ENCODE data around the gene PAF1. TPM values are rescaled to one million over a fixed set of nuclear protein-coding genes. Genes with fewer than 3 reads are reported as not detected.

The PAF1 gene
- total RNA-seq, 1 donor, result 33.2 TPM

DNA sequence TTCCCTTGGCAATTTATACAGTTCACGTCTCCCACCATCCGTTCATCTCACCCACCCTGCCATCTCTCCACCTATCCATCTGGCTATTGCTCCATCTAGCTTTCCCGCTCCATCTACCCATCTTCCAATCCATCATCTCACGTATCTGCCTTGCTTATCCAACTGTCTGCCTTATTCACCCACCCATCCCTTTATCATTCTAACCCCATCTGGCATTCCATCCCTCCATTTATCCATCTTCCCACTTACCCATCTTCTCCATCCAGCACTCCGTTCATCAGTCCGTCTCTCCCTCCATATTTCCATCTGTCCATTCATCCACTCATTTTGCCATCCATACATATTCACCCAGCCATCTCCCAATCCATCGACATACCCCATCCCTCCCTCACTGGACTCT is 34.8 kb upstream of the PAF1 start:
- no peak overlapping the region for H3K4me3 ChIP-seq (ENCODE audit: low read depth, low read length)
- no peak for TF ChIP-seq CTCF (IDR thresholded peaks at IDR 0.05; ENCODE audit: insufficient read depth, low read depth, low read length)
- no peak for DNase-seq (ENCODE audit: low read depth)

DNA sequence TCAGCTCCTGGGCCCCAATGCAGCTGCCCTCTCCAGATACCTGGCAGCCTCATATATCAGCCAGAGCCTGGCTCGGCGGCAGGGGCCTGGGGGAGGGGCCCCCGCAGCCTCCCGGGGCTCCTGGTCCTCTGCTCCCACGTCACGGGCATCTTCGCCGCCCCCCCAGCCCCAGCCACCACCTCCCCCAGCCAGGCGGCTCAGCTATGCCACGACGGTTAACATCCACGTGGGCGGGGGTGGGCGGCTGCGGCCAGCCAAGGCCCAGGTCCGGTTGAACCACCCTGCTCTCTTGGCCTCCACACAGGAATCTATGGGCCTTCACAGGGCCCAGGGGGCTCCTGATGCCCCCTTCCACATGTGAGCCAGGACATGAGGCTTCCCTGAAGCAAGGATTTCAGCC is 34.0 kb upstream of the PAF1 start:
- DNase-seq (ENCODE audit: low read depth), result no peak
- no peak overlapping the region for H3K4me3 ChIP-seq (ENCODE audit: low read depth, low read length)
- TF ChIP-seq CTCF (IDR thresholded peaks at IDR 0.05; ENCODE audit: insufficient read depth, low read depth, low read length), result no peak

DNA sequence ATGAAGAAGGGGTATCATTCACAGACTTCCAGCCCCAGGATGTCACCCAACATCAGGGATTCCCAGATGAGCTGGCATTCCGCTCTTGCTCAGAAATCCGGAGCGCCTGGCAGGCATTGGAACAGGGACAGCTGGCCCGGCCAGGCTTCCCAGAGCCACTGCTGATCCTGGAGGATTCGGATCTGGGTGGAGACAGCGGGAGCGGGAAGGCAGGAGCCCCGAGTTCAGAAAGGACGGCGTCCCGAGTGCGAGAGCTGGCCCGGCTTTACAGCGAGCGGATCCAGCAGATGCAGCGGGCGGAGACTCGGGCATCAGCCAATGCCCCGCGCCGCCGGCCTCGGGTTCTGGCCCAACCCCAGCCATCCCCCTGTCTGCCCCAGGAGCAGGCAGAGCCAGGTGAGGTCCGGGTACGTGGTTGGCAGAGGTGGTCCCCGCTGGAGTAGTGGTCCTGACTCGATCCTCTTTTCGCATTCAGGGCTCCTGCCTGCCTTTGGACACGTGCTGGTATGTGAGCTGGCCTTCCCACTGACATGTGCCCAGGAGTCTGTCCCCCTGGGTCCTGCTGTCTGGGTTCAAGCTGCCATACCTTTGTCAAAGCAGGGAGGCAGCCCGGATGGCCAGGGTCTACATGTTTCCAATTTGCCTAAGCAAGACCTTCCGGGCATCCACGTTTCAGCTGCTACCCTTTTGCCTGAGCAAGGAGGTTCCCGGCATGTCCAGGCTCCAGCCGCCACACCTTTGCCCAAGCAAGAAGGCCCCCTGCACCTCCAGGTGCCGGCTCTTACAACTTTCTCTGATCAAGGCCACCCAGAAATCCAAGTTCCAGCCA is 32.6 kb upstream of the PAF1 start:
- no peak overlapping the region for H3K4me3 ChIP-seq (ENCODE audit: low read depth, low read length)
- no peak for TF ChIP-seq CTCF (IDR thresholded peaks at IDR 0.05; ENCODE audit: insufficient read depth, low read depth, low read length)
- no peak for DNase-seq (ENCODE audit: low read depth)

DNA sequence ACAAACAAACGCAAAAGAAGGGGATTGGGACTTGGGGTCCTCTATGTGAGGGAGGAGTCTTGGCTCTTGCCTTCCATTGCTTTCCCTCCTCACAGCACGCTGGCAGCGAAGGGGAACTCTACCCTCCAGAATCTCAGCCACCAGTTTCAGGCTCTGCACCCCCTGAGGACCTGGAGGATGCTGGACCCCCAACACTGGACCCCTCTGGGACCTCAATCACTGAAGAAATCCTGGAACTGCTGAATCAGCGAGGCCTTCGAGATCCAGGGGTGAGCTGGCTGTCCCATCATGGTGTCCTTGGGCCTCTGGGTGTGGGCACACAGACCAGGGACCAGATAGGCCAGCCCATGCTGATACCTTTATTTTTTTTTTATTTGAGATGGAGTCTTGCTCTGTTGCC is 31.1 kb upstream of the PAF1 start:
- H3K4me3 ChIP-seq (ENCODE audit: low read depth, low read length), result no peak overlapping the region
- no peak for DNase-seq (ENCODE audit: low read depth)
- no peak for TF ChIP-seq CTCF (IDR thresholded peaks at IDR 0.05; ENCODE audit: insufficient read depth, low read depth, low read length)

GRCh38 chr19:39420769-39421168 is 29.9 kb upstream of the PAF1 start:
- H3K4me3 ChIP-seq (ENCODE audit: low read depth, low read length), result no peak overlapping the region
- TF ChIP-seq CTCF (IDR thresholded peaks at IDR 0.05; ENCODE audit: insufficient read depth, low read depth, low read length), result no peak
- DNase-seq (ENCODE audit: low read depth), result no peak

GRCh38 chr19:39419003-39419402 is 28.1 kb upstream of the PAF1 start:
- no peak overlapping the region for H3K4me3 ChIP-seq (ENCODE audit: low read depth, low read length)
- TF ChIP-seq CTCF (IDR thresholded peaks at IDR 0.05; ENCODE audit: insufficient read depth, low read depth, low read length), result no peak
- no peak for DNase-seq (ENCODE audit: low read depth)

All from fibroblast of villous mesenchyme (primary cell).